Skeletal muscle cell (primary cell): Measurements from ENCODE around the gene HDAC8.
"Not testable (repeated sequence)": the region's sequence is repeated elsewhere in the genome, so short reads cannot be mapped to it uniquely, and the experiment has no call there.

Experiments used
- DNase-seq: peaks from one replicate; pipeline ENCODE4 v3.0.0-alpha.2; 2010; ENCODE audit warnings: low read depth
- H3K4me3 ChIP-seq: 2 replicates; pipeline ENCODE4 v1.5.1; 2011; ENCODE audit warnings: low read depth, mild to moderate bottlenecking, control low read depth, low read length, moderate library complexity

The HDAC8 gene

GRCh38 chrX:72540318-72540717, 32.3 kb downstream of the HDAC8 start:
- no peak for DNase-seq
- H3K4me3 ChIP-seq = no peak overlapping the region

- DNase-seq = no peak
- H3K4me3 ChIP-seq = no peak overlapping the region
These were observed 32.8 kb downstream of the HDAC8 start for GRCh38 chrX:72539822-72540221.

- no peak overlapping the region for H3K4me3 ChIP-seq
- no peak for DNase-seq
These were observed 36.1 kb downstream of the HDAC8 start for GRCh38 chrX:72536542-72536941.

GRCh38 chrX:72532366-72532765, 40.3 kb downstream of the HDAC8 start:
- H3K4me3 ChIP-seq = no peak overlapping the region
- no peak for DNase-seq

GRCh38 chrX:72526534-72527508, 45.8 kb downstream of the HDAC8 start:
- DNase-seq = no peak
- no peak overlapping the region for H3K4me3 ChIP-seq

GRCh38 chrX:72498782-72499181, 73.9 kb downstream of the HDAC8 start:
- DNase-seq = no peak
- no peak overlapping the region for H3K4me3 ChIP-seq

- no peak overlapping the region for H3K4me3 ChIP-seq
- DNase-seq = no peak
These were observed 77.6 kb downstream of the HDAC8 start for GRCh38 chrX:72495046-72495445.

GRCh38 chrX:72492499-72492898, 80.1 kb downstream of the HDAC8 start:
- no peak overlapping the region for H3K4me3 ChIP-seq
- no peak for DNase-seq

- H3K4me3 ChIP-seq, DNase-seq: not testable (repeated sequence)
These were observed 82.4 kb downstream of the HDAC8 start for GRCh38 chrX:72490221-72490620.

GRCh38 chrX:72487661-72488060, 85.0 kb downstream of the HDAC8 start:
- no peak overlapping the region for H3K4me3 ChIP-seq
- no peak for DNase-seq

- no peak for DNase-seq
- no peak overlapping the region for H3K4me3 ChIP-seq
These were observed 93.0 kb downstream of the HDAC8 start for GRCh38 chrX:72479324-72480274.

GRCh38 chrX:72478853-72479252, 93.8 kb downstream of the HDAC8 start:
- H3K4me3 ChIP-seq = no peak overlapping the region
- no peak for DNase-seq

- DNase-seq = no peak
- no peak overlapping the region for H3K4me3 ChIP-seq
These were observed 94.3 kb downstream of the HDAC8 start for GRCh38 chrX:72478351-72478750.

GRCh38 chrX:72477781-72478181, 94.9 kb downstream of the HDAC8 start:
- no peak for DNase-seq
- no peak overlapping the region for H3K4me3 ChIP-seq

- DNase-seq = no peak
- no peak overlapping the region for H3K4me3 ChIP-seq
These were observed 95.3 kb downstream of the HDAC8 start for GRCh38 chrX:72477376-72477775.

GRCh38 chrX:72475952-72476668, 96.5 kb downstream of the HDAC8 start:
- no peak overlapping the region for H3K4me3 ChIP-seq
- DNase-seq = no peak

GRCh38 chrX:72475338-72475737, 97.3 kb downstream of the HDAC8 start:
- H3K4me3 ChIP-seq = no peak overlapping the region
- DNase-seq = no peak

GRCh38 chrX:72470532-72471223, 102.0 kb downstream of the HDAC8 start:
- DNase-seq = no peak
- H3K4me3 ChIP-seq = no peak overlapping the region

- DNase-seq = no peak
- no peak overlapping the region for H3K4me3 ChIP-seq
These were observed 102.5 kb downstream of the HDAC8 start for GRCh38 chrX:72470117-72470516.
